ENCODE data around the gene RSPH1.

RSPH1 gene

GRCh38 chr21:42461881-42462877, 33.8 kb downstream of the RSPH1 start:
- no peak for DNase-seq

GRCh38 chr21:42461185-42461520, 34.9 kb downstream of the RSPH1 start:
- no peak for DNase-seq

DNA sequence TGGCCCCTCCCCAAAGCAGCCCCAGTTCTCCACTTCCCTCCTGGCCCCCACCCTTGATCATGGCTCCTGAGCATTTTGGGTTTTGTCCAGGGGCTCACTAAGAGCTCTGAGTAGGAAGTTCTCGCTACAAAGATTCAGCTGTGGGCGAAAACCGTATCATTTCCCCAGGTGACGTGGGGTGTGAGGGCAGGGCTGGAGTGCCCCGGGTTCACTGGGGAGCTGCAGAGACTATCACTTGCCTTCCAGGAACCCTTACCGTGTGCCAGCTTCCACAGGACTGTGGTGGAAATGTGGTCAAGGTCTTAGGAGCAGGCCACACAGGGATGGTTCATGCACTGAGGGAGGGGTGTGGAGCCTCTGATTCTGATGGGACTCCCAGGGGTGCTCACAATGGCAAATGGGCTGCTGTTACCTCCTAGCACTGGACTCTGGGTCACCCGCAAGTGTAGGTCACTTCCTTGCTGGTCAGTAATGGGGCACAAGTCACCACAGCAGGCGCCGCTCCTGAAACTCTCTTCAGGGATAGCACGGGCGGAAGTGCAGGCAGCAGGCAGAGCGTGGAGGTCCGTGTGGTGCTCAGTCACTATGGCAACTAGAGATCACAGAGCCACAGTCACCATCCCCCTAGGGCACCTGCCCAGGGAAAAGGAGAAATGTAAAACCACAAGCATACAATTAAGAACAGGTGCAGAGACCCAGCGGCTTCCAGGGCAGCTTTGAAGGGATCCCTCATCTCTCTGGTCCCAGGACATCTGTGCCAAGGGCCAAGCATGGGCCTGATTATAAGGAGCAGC, 35.4 kb downstream of the RSPH1 start:
- DNase-seq, result no peak

DNA sequence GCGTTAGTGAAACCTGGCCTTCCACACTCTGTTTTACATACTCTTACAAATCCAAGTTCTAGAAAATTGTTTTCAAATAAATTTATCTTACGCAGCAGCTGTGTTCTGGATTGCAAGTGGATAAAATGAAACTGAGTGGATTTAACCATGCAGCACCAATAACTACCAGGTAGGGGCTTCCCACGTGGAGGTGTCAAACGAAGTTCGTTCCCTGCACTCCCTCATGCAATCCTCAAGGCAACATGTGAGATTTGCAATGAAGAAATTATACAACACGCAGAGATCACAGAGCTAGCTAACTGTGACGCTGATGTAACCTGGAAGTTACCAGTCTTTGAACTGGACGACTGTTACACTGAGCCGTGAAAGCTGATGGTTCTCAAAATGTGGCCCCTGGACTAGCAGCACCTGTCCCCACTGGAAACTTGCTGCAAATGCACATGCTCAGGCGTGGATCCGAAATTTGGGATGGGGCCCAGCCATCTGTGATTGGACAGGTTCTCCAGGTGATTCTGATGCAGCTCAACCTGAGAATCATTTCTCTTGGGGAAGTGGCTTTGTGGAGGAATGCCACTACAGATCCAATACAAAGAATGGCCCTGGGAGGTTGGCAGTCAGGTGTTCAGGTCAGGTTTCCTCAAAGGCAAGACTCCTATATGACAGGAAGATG, 36.3 kb downstream of the RSPH1 start:
- no peak for DNase-seq

GRCh38 chr21:42459082-42459460, 37.0 kb downstream of the RSPH1 start:
- DNase-seq, result no peak

GRCh38 chr21:42456457-42456856, 39.6 kb downstream of the RSPH1 start:
- DNase-seq, result no peak

DNA sequence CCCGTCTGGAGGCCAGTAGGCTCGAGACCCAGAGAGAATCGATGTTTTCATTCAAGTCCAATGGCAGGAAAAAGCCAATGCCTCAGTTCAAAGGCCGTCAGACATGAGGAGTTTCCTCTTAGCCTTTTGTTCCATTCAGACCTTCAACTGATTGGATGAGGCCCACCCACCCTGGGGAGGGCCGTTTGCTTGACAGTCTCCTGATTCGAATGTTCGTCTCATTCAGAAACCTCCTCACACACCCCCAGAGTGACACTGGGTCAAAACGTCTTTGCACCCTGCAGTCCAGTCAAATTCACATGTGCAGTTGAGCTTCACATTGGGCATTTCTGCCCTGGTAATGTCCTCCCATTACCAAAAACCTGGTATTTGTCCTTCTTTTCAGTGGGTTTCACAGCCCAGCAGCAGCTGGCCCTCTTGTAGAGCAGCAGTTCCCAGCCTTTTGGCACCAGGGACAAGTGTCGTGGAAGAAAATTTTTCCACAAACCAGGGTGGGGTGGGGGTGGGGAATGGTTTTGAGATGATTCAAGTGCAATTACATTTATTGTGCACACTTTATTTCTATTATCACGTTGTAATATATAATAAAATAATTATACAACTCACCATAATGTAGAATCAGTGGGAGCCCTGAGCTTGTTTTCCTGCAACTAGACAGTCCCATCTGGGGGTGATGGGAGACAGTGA, 40.1 kb downstream of the RSPH1 start:
- DNase-seq, result no peak

- DNase-seq, result no peak
Observed at GRCh38 chr21:42455196-42455595, 40.8 kb downstream of the RSPH1 start.

DNA sequence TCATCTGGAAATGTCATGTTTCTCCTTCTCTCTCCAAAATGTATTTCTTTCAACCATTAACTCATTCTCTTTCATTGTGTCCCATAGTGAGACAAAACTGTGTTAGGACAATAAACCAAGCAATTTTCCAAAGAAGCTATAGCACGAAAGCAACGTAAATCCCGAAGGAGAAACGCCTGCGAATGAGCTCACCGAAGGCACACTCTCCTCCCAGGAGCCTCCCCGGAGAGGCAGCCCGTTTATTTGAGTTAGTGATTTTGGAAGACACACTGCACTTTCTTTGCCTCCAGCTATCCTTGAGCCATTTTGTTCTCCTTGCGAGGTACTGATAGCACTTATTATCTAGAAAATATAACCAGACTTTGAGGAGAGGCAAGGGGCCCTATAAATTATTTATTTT, 41.2 kb downstream of the RSPH1 start:
- DNase-seq, result no peak

GRCh38 chr21:42453986-42454570, 41.9 kb downstream of the RSPH1 start:
- no peak for DNase-seq

DNA sequence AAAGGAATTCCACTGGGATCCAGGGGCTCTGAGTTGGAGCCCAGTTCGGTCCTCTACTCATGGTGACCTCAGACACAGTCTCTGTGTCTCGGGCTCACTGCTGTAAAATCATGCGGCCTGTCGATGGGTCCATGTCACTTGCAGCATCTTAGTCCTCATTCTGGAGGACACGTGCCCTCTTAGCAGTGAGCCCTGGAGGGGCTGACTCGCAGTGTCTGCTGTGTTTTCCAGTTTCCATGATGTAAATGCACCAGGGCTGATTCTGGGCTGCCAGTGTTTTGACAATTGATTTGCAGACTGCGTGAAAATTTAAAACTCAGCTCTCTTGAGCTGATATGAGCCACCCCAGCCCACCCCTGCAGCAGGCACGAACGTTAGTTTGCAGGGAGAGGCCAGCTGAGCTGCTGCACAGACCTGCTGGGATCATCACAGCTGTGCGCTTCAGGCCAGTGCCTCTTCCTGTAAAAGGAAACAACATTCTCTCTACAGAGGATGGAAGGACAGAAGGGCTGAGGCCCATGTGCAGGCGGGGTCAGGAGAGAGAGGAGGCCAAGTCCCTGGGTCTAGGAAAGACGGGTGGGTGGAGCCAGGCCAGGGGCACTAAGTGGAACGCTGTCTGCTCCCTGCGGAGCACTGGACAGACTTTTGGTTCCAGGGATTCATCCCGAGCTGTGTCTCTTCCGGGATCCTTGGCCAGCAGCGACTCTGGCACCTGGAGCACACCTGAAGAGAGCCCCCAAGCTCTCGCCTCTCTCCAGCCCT, 42.6 kb downstream of the RSPH1 start:
- DNase-seq, result no peak

- DNase-seq, result no peak
Observed at GRCh38 chr21:42452401-42453223, 43.4 kb downstream of the RSPH1 start.

DNA sequence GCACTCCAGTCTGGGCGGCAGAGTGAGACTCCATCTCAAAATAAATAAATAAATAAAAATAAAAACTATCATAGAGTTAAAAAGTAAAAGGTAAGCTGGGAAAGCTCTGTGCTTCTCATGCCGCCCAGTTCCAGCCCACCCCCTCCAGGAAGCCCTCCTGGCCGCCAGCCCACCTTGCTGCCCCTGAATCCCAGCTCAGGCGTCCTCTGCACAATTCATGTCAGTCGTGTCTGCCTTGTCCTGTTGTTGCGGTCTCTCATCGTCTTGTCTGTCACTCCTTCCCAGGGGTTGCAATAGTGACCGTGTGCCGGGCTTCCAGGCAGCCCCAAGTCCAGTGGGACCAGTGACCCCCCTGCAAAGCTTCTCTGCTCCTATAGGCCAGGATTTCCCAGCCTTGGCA, 44.1 kb downstream of the RSPH1 start:
- DNase-seq, result no peak

GRCh38 chr21:42448686-42449085, 47.3 kb downstream of the RSPH1 start:
- no peak for DNase-seq

- DNase-seq, result no peak
Observed at GRCh38 chr21:42447732-42448131, 48.3 kb downstream of the RSPH1 start.

- DNase-seq, result no peak
Observed at GRCh38 chr21:42447182-42447581, 48.8 kb downstream of the RSPH1 start.

DNA sequence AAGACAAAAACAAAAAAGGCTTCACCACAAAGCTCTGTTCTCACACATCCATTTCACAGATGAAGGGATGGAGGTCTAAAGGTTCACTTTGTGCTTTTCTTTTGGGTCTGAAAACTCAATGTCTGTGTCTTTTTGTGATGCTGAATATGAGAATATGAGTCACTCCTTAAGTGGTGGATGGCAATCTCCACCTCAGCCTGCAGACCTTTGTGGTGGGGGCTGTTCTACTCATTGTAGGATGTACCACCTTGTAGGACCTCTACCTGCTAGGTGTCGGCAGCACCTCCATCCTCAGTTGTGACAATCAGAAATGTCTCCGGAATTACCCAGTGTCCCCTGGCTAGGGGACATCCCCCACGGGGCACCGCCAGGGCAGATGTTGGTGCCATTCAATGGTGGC, 49.5 kb downstream of the RSPH1 start:
- DNase-seq, result no peak

DNA sequence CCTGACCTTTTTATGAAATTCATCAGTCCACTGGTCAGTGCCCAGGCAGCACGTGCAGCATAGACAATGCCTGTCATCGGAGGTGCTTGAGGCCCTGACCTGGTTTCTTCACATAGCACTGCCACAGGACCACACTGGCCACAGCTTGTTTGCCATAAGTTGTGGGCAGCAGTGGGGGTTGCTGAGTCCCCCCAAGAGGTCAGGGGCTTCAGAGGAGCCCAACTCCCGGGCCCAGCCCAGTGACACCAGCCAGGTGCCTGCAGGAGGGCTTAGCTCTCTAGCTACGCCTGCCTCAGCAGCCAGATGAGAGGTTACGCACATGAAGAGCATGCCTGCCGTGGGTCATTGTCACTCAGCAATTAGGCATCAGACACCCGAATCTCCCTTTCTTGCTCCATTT, 50.7 kb downstream of the RSPH1 start:
- DNase-seq, result no peak

DNA sequence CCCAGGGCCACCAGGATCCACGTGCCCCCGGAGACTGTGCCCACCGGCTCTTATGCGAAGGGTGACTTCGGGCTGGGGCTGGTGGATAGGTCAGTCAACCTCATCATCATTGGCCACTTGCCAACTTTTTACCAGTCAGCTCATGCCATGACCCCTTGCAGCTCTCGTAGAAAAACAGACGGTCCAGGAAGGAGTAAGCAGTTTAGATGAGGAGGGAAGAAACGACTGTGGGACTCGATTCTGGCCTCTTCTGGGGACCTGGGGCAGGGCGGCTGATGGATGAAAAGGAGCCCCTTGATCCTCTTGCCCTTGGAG, 51.3 kb downstream of the RSPH1 start:
- DNase-seq, result no peak

DNA sequence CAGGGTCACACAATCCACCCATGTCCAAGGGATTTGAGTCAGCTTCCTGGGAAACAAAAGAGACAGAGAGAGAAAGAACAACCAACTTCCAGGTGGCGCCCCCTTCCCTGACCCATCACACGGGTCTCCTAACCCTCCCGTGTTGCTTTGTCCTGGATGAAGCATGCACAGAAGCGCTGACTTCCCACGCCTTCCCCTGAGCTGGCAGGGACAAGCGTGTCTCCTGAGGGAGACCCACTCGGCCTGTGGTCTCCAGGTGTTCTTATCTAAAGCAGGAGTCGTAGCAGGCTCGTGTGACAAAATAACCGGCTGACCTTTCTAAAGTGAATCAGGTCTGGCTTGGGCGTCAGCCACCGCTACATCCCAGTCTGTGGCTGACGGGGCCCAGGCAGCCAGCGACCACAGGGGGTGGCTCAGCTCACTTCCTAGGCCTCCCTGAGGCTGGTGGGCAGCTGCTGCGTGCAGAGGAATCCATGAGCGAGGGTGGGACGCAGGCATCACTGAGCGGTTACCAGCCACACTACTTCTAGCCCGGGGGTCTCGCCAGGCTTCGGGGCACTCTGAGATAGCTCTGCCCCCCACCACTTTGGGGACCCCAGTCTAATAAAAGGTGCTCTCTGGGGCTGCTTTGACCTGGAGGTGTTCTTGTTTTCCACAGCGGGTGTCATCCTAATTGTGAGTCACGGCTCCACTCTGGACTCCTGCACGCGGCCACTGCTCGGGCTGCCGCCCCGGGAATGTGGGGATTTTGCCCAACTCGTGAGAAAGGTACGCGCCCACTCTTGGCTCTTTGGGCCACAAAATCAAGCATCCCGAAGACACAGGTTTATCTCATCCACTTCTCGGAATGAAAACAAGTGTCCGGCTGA, 51.9 kb downstream of the RSPH1 start:
- DNase-seq, result no peak

Data from amniotic stem cell (primary cell).